Activated naive CD4-positive, alpha-beta T cell treated with anti-CD3 and anti-CD28 coated beads, Interleukin-2, amount 50 U/mL, for 24 hours (primary cell): ENCODE measurements around the gene BRPF3.
A peak's percentile ranks its signal among the peaks of the same experiment; 100 is the strongest.

Experiments
- H3K27ac Mint-ChIP-seq: one replicate; pipeline ENCODE4 v1.8.0; 2021; ENCODE audit warnings: mild to moderate bottlenecking, mixed read lengths
- H3K27me3 Mint-ChIP-seq: one replicate; pipeline ENCODE4 v1.8.0; 2021; ENCODE audit warnings: mixed read lengths
- H3K36me3 Mint-ChIP-seq: one replicate; pipeline ENCODE4 v1.8.0; 2021; ENCODE audit warnings: mixed read lengths
- H3K4me1 Mint-ChIP-seq: one replicate; pipeline ENCODE4 v1.8.0; 2021; ENCODE audit warnings: mixed read lengths
- H3K4me3 Mint-ChIP-seq: one replicate; pipeline ENCODE4 v1.8.0; 2021; ENCODE audit warnings: mild to moderate bottlenecking, mixed read lengths
- H3K9me3 Mint-ChIP-seq: one replicate; pipeline ENCODE4 v1.8.0; 2021; ENCODE audit warnings: mixed read lengths

Gene BRPF3

GRCh38 chr6:36196113-36196879 lies at the start of gene BRPF3:
Gene BRPF3, plus strand, starts transcription at chr6:36196744. Its CDS starts 3,579 bp downstream, at chr6:36200323.
- H3K4me3 Mint-ChIP-seq, result peak within 1 kb of the TSS; percentile 91
- H3K36me3 Mint-ChIP-seq, result peaks cover 8% of the 10 kb centered on the region
- H3K27me3 Mint-ChIP-seq, result no peaks in the 10 kb centered on the region
- H3K27ac Mint-ChIP-seq, result peak within 1 kb of the TSS; percentile 83
- H3K9me3 Mint-ChIP-seq, result no peaks in the 10 kb centered on the region
- peaks cover 44% of the 10 kb centered on the region for H3K4me1 Mint-ChIP-seq

- Mint-ChIP-seq H3K4me3 (no peak overlapping the region), H3K27ac (no peak overlapping the region), H3K27me3 (no peaks in the 10 kb centered on the region), H3K36me3 (peaks cover 3% of the 10 kb centered on the region), H3K9me3 (peaks cover 4% of the 10 kb centered on the region), H3K4me1 (peaks cover 14% of the 10 kb centered on the region)
Measured at GRCh38 chr6:36147294-36147693, 49.2 kb upstream of the BRPF3 start.

DNA sequence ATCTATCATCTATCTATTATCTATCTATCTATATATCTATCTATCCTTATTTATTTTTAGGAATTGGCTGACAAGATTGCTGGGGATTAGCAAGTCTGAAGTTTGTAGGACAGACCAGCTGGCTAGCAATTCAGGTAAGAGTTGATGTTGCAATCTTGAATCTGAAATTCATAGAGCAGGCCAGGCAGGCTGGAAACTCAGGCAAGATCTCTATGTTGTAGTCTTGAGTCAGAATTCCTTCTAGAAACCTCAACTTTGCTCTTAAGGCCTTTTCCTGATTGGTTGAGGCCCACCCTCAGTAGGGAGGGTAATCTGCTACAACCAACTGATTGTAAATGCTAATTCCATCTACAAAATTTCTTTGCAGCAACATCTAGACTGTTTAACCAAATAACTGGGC lies 47.1 kb upstream of the BRPF3 start:
- Mint-ChIP-seq H3K4me3 (no peak overlapping the region), H3K27me3 (no peaks in the 10 kb centered on the region), H3K36me3 (peaks cover 9% of the 10 kb centered on the region), H3K4me1 (peaks cover 14% of the 10 kb centered on the region), H3K27ac (no peak overlapping the region), H3K9me3 (peaks cover 4% of the 10 kb centered on the region)

- no peak overlapping the region for H3K4me3 Mint-ChIP-seq
- H3K27me3 Mint-ChIP-seq, result no peaks in the 10 kb centered on the region
- H3K27ac Mint-ChIP-seq, result no peak overlapping the region
- H3K9me3 Mint-ChIP-seq, result peaks cover 4% of the 10 kb centered on the region
- H3K36me3 Mint-ChIP-seq, result peaks cover 9% of the 10 kb centered on the region
- H3K4me1 Mint-ChIP-seq, result peaks cover 14% of the 10 kb centered on the region
Measured at GRCh38 chr6:36150283-36150682, 46.3 kb upstream of the BRPF3 start.

- H3K36me3 Mint-ChIP-seq, result peaks cover 12% of the 10 kb centered on the region
- no peak overlapping the region for H3K4me3 Mint-ChIP-seq
- H3K27me3 Mint-ChIP-seq, result no peaks in the 10 kb centered on the region
- no peak overlapping the region for H3K27ac Mint-ChIP-seq
- no peaks in the 10 kb centered on the region for H3K9me3 Mint-ChIP-seq
- no peaks in the 10 kb centered on the region for H3K4me1 Mint-ChIP-seq
Measured at GRCh38 chr6:36154286-36154685, 42.3 kb upstream of the BRPF3 start.

- H3K36me3 Mint-ChIP-seq, result peaks cover 18% of the 10 kb centered on the region
Measured at GRCh38 chr6:36155662-36156061, 40.9 kb upstream of the BRPF3 start.

GRCh38 chr6:36160147-36160760 lies 36.3 kb upstream of the BRPF3 start:
- Mint-ChIP-seq H3K9me3 (peaks cover 7% of the 10 kb centered on the region), H3K27ac (no peak overlapping the region), H3K4me1 (no peaks in the 10 kb centered on the region), H3K36me3 (peaks cover 12% of the 10 kb centered on the region), H3K4me3 (no peak overlapping the region), H3K27me3 (no peaks in the 10 kb centered on the region)

More at GRCh38 chr6:36155662-36156061, 40.9 kb upstream of the BRPF3 start:
- Mint-ChIP-seq H3K27ac (no peak overlapping the region), H3K9me3 (peaks cover 7% of the 10 kb centered on the region), H3K4me3 (no peak overlapping the region), H3K27me3 (no peaks in the 10 kb centered on the region), H3K4me1 (no peaks in the 10 kb centered on the region)

- H3K4me1 Mint-ChIP-seq, result peaks cover 19% of the 10 kb centered on the region
- no peak overlapping the region for H3K4me3 Mint-ChIP-seq
- peaks cover 10% of the 10 kb centered on the region for H3K36me3 Mint-ChIP-seq
- H3K27ac Mint-ChIP-seq, result peak overlapping the region; percentile 79
- H3K9me3 Mint-ChIP-seq, result no peaks in the 10 kb centered on the region
- no peaks in the 10 kb centered on the region for H3K27me3 Mint-ChIP-seq
Measured at GRCh38 chr6:36169023-36170007, 27.2 kb upstream of the BRPF3 start.

DNA sequence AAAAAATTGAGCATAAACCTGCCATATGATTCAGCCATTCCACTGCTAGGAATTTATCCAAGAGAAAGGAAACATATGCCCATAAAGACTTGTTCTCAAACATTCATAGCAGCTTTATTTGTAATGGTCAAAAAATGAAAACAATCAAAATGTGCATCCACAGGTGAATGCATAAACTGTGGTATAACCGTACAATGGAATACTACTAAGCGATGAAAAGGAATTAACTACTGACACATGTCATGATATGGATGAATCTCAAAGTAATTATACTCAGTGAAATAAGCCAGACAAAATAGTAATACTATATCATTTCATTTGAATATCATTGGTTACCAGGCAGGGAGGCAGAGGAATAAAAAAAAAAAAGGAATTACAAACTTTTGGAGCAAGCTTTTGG lies 25.8 kb upstream of the BRPF3 start:
- peaks cover 19% of the 10 kb centered on the region for H3K4me1 Mint-ChIP-seq
- no peaks in the 10 kb centered on the region for H3K9me3 Mint-ChIP-seq
- H3K27ac Mint-ChIP-seq, result no peak overlapping the region
- no peaks in the 10 kb centered on the region for H3K27me3 Mint-ChIP-seq
- peaks cover 11% of the 10 kb centered on the region for H3K36me3 Mint-ChIP-seq
- H3K4me3 Mint-ChIP-seq, result no peak overlapping the region

- H3K27ac Mint-ChIP-seq, result no peak overlapping the region
- peaks cover 9% of the 10 kb centered on the region for H3K36me3 Mint-ChIP-seq
- no peaks in the 10 kb centered on the region for H3K9me3 Mint-ChIP-seq
- H3K4me3 Mint-ChIP-seq, result no peak overlapping the region
- peaks cover 19% of the 10 kb centered on the region for H3K4me1 Mint-ChIP-seq
- H3K27me3 Mint-ChIP-seq, result no peaks in the 10 kb centered on the region
Measured at GRCh38 chr6:36171573-36171972, 25.0 kb upstream of the BRPF3 start.

GRCh38 chr6:36177166-36177565 lies 19.4 kb upstream of the BRPF3 start:
- Mint-ChIP-seq H3K36me3 (peaks cover 29% of the 10 kb centered on the region), H3K4me1 (no peaks in the 10 kb centered on the region), H3K9me3 (peaks cover 10% of the 10 kb centered on the region), H3K27me3 (no peaks in the 10 kb centered on the region), H3K27ac (no peak overlapping the region), H3K4me3 (no peak overlapping the region)

- no peak overlapping the region for H3K27ac Mint-ChIP-seq
- H3K4me1 Mint-ChIP-seq, result no peaks in the 10 kb centered on the region
- no peaks in the 10 kb centered on the region for H3K27me3 Mint-ChIP-seq
- no peak overlapping the region for H3K4me3 Mint-ChIP-seq
- H3K9me3 Mint-ChIP-seq, result peaks cover 10% of the 10 kb centered on the region
- peaks cover 32% of the 10 kb centered on the region for H3K36me3 Mint-ChIP-seq
Measured at GRCh38 chr6:36178544-36178943, 18.0 kb upstream of the BRPF3 start.

DNA sequence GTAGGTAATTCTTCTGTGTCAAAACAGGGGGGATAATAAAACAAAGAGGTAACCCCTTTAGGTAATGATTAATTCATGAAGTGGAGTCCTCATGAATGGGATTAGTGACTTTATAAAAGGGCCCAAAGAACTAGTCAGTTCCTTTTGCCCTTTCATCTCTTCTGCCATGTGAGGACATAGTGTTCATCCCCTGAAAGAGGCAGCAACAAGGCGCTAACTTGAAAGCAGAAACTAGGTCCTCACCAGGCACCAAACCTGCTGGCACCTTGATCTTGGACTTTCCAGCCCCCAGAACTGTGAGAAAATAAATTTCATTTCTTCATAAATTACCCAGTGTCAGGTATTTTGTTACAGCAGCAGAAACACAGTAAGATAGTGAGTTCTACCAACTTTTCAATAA lies 16.4 kb upstream of the BRPF3 start:
- Mint-ChIP-seq H3K4me3 (no peak overlapping the region), H3K27ac (no peak overlapping the region), H3K4me1 (no peaks in the 10 kb centered on the region), H3K27me3 (no peaks in the 10 kb centered on the region), H3K36me3 (peaks cover 32% of the 10 kb centered on the region), H3K9me3 (peaks cover 10% of the 10 kb centered on the region)

- no peaks in the 10 kb centered on the region for H3K4me1 Mint-ChIP-seq
- no peaks in the 10 kb centered on the region for H3K9me3 Mint-ChIP-seq
- H3K27me3 Mint-ChIP-seq, result no peaks in the 10 kb centered on the region
- no peak overlapping the region for H3K27ac Mint-ChIP-seq
- H3K4me3 Mint-ChIP-seq, result no peak overlapping the region
- peaks cover 10% of the 10 kb centered on the region for H3K36me3 Mint-ChIP-seq
Measured at GRCh38 chr6:36184311-36184710, 12.2 kb upstream of the BRPF3 start.

DNA sequence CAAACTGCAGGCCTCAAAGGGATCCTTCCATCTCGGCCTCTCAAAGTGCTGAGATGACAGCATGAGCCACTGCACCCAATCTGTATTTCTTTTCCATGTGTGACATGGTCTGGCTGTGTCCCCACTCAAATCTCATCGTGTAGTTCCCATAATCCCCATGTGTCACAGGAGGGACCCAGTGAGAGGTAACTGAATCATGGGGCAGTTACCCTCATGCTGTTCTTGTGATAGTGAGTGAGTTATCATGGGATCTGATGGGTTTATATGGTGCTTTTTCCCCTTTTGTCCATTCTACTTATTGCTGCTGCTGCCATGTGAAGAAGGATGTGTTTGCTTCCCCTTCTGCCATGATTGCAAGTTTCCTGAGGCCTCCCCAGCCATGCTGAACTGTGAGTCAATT lies 10.3 kb upstream of the BRPF3 start:
- H3K4me3 Mint-ChIP-seq, result no peak overlapping the region
- H3K36me3 Mint-ChIP-seq, result peaks cover 4% of the 10 kb centered on the region
- H3K9me3 Mint-ChIP-seq, result no peaks in the 10 kb centered on the region

More for the DNA sequence above, 10.3 kb upstream of the BRPF3 start:
- Mint-ChIP-seq H3K4me1 (no peaks in the 10 kb centered on the region), H3K27me3 (no peaks in the 10 kb centered on the region), H3K27ac (no peak overlapping the region)
